PC-9 (cell line): Measurements from ENCODE around the gene FOXM1. TPM values are rescaled to one million over a fixed set of nuclear protein-coding genes. Genes with fewer than 3 reads are reported as not detected.

Experiments used
- BruUV-seq: library from RNA; stranded (reverse); fragments of 400-500 nt; replicated peaks from 2 replicates; lab custom pipeline; 2021; lab: Mats Ljungman, UMichigan
- CTCF ChIA-PET: fragments of 300-600 bp; sonication (Branson Sonifier 250); formaldehyde crosslinking; loops from one replicate; lab custom pipeline; 2022; ENCODE audit warnings: antibody characterized with exemption; lab: Charles Lee
- POLR2A ChIA-PET: fragments of 300-600 bp; sonication (Branson Sonifier 250); formaldehyde crosslinking; loops from one replicate; lab custom pipeline; 2022; ENCODE audit warnings: antibody characterized with exemption; ENCODE audit not compliant: unreplicated experiment; lab: Charles Lee
- DNase-seq, 2 experiments: peaks; one replicate each; pipeline versions ENCODE4 v3.0.0 to v3.0.0-alpha.2; 2015 to 2022; ENCODE audit warnings: mixed read lengths in 1 of 2
- H2AFZ ChIP-seq: fragments of 200-600 bp; sonication (generic); 2 replicates; pipeline ENCODE4 v1.8.1; 2017; ENCODE audit warnings: antibody characterized with exemption
- H3F3A ChIP-seq: fragments of 200-600 bp; sonication (generic); 2 replicates; pipeline ENCODE4 v1.8.1; 2017; ENCODE audit warnings: antibody characterized with exemption, mild to moderate bottlenecking, low read depth; ENCODE audit not compliant: insufficient read depth
- H3K27ac ChIP-seq: fragments of 200-600 bp; sonication (generic); 2 replicates; pipeline ENCODE4 v1.6.1; 2016; ENCODE audit warnings: mixed run types
- H3K27me3 ChIP-seq: fragments of 200-600 bp; sonication (generic); 2 replicates; pipeline ENCODE4 v1.6.1; 2016; ENCODE audit warnings: low read depth, mixed run types; ENCODE audit not compliant: insufficient read depth
- H3K36me3 ChIP-seq: fragments of 200-600 bp; sonication (generic); 2 replicates; pipeline ENCODE4 v1.6.1; 2016; ENCODE audit warnings: low read depth, mixed run types
- H3K4me1 ChIP-seq: fragments of 200-600 bp; sonication (generic); replicated peaks from 2 replicates; pipeline ENCODE4 v1.6.1; 2016; ENCODE audit warnings: mixed run types; ENCODE audit not compliant: insufficient read depth
- H3K4me2 ChIP-seq: fragments of 200-600 bp; sonication (generic); 2 replicates; pipeline ENCODE4 v1.6.1; 2017; ENCODE audit warnings: mixed run types
- H3K4me3 ChIP-seq: fragments of 200-600 bp; sonication (generic); 2 replicates; pipeline ENCODE4 v1.6.1; 2016; ENCODE audit warnings: mixed run types
- H3K79me2 ChIP-seq: fragments of 200-600 bp; sonication (generic); 2 replicates; pipeline ENCODE4 v1.6.1; 2017; ENCODE audit warnings: low read depth, mixed run types
- H3K9me2 ChIP-seq: fragments of 200-600 bp; sonication (generic); 2 replicates; pipeline ENCODE4 v1.8.1; 2017; ENCODE audit warnings: mild to moderate bottlenecking; ENCODE audit not compliant: insufficient read depth
- H3K9me3 ChIP-seq: fragments of 200-600 bp; sonication (generic); 2 replicates; pipeline ENCODE4 v1.8.1; 2016; ENCODE audit warnings: low read depth; ENCODE audit not compliant: insufficient read depth
- H4K20me1 ChIP-seq: fragments of 200-600 bp; sonication (generic); 2 replicates; pipeline ENCODE4 v1.8.1; 2017; ENCODE audit not compliant: insufficient read depth
- EZH2 ChIP-seq: fragments of 200-600 bp; sonication (generic); IDR thresholded peaks from 2 replicates; pipeline ENCODE4 v1.8.0; 2017; ENCODE audit warnings: antibody characterized with exemption, low read depth
- intact Hi-C: fragments of 100-400 bp; cut with micrococcal nuclease; formaldehyde crosslinking; loops from one replicate; pipeline ENCODE4 v1.10.0; 2022; ENCODE audit not compliant: unreplicated experiment
- total RNA-seq: library from RNA; stranded (reverse); gene quantifications from 2 replicates; pipeline ENCODE4 v1.2.3, GENCODE V29; 2021
- TF ChIP-seq, protein P1 (sequence below): fragments of 200-600 bp; sonication (generic); conservative IDR thresholded peaks from 2 replicates; pipeline ENCODE4 v1.6.1; 2017; ENCODE audit warnings: mixed run types, antibody characterized with exemption, mild to moderate bottlenecking, moderate library complexity

The FOXM1 gene
- total RNA-seq, 1 experiment from 2014 or later, result 225 TPM

DNA sequence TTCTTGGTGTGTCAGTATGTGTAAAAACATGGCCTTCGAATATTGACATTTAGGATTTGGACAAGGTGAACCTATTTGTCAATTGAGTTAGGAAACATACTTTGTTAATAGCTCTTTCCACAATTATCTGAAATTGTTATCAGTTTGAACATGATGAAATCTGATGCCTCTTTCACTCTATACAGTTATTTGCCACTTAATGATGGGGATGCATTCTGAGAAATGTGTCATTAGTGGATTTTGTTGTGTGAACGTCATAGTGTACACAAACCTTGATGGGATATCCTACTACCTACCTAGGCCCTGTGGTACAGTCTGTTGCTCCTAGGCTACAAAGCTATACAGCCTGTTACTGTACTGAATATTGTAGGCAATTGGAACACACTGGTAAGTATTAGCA is 18.5 kb upstream of the FOXM1 start:
- Histone ChIP-seq H3K4me1 (peaks cover 42% of the 10 kb centered on the region), H3K27ac (peak overlapping the region; percentile 73), H3F3A (peaks cover 24% of the 10 kb centered on the region), H3K9me3 (no peaks in the 10 kb centered on the region), H2AFZ (no peak overlapping the region), H3K9me2 (no peaks in the 10 kb centered on the region), H3K27me3 (no peaks in the 10 kb centered on the region), H3K79me2 (peaks cover 60% of the 10 kb centered on the region), H3K4me3 (no peak overlapping the region), H3K36me3 (no peaks in the 10 kb centered on the region), H4K20me1 (peaks cover 2% of the 10 kb centered on the region), H3K4me2 (peak overlapping the region; percentile 21)
- ChIA-PET CTCF (no interaction called here), POLR2A (no interaction called here)
- TF ChIP-seq, protein P1, sequence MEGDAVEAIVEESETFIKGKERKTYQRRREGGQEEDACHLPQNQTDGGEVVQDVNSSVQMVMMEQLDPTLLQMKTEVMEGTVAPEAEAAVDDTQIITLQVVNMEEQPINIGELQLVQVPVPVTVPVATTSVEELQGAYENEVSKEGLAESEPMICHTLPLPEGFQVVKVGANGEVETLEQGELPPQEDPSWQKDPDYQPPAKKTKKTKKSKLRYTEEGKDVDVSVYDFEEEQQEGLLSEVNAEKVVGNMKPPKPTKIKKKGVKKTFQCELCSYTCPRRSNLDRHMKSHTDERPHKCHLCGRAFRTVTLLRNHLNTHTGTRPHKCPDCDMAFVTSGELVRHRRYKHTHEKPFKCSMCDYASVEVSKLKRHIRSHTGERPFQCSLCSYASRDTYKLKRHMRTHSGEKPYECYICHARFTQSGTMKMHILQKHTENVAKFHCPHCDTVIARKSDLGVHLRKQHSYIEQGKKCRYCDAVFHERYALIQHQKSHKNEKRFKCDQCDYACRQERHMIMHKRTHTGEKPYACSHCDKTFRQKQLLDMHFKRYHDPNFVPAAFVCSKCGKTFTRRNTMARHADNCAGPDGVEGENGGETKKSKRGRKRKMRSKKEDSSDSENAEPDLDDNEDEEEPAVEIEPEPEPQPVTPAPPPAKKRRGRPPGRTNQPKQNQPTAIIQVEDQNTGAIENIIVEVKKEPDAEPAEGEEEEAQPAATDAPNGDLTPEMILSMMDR, result no peak
- no peak for TF ChIP-seq EZH2
- peak in 1 of 2 experiments; percentile 80 for DNase-seq
- BruUV-seq, result no TSS peak
- intact Hi-C loops, result no loop called here

DNA sequence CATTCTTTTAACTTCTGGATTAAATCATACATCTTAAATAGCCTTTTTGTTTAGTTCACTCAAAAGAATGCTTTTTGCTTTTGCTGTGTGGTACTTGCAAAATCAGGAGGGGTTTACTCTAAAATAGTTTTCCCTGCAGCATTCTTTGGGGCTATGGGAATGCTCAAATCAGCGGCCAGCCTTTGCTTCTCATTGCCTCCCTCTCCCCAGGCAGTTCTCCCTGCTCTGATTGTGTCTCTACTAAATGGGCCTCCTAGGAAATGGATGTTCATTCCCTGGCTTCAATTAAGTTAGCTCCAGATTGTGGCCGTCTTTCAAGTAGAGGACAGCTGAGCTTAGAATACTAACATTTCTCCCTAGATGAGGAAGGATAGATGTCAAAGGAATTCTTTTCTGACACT is 18.1 kb upstream of the FOXM1 start:
- POLR2A ChIA-PET, result no interaction called here
- H3K4me2 ChIP-seq, result peak overlapping the region; percentile 21
- no peaks in the 10 kb centered on the region; the same call in none of the 2 replicates for H4K20me1 ChIP-seq
- peaks cover 42% of the 10 kb centered on the region for H3K4me1 ChIP-seq
- DNase-seq, result no peak
- peaks cover 56% of the 10 kb centered on the region for H3K79me2 ChIP-seq
- H3F3A ChIP-seq, result peaks cover 24% of the 10 kb centered on the region
- no peak overlapping the region for H2AFZ ChIP-seq
- H3K9me2 ChIP-seq, result no peaks in the 10 kb centered on the region
- peak overlapping the region; percentile 73 for H3K27ac ChIP-seq
- H3K9me3 ChIP-seq, result no peaks in the 10 kb centered on the region
- no peak overlapping the region for H3K4me3 ChIP-seq
- no peaks in the 10 kb centered on the region for H3K36me3 ChIP-seq
- TF ChIP-seq, protein P1, result no peak
- no peak for TF ChIP-seq EZH2
- CTCF ChIA-PET, result no interaction called here
- H3K27me3 ChIP-seq, result no peaks in the 10 kb centered on the region
- intact Hi-C loops, result no loop called here
- no TSS peak for BruUV-seq

DNA sequence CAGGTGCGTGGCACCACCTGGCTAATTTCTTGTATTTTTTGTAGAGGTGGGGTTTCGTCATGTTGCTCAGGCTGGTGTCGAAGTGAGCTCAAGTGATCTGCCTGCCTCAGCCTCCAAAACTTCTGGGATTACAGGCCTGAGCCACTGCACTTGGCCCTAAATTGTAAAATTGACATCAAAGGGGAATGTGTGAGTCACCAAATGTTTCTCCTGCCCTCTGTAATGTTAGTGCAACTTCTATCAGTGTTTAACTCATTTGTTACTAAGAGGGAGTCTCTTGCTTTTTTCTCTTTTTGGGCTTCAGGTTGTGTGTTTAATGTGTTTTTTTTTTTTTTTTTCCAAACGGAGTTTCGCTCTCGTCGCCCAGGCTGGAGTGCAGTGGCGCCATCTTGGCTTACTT is 16.0 kb upstream of the FOXM1 start:
- no peaks in the 10 kb centered on the region for H3K27me3 ChIP-seq
- no peaks in the 10 kb centered on the region for H3K36me3 ChIP-seq
- H4K20me1 ChIP-seq, result no peaks in the 10 kb centered on the region; the same call in none of the 2 replicates
- peak overlapping the region; percentile 63 for H3K4me2 ChIP-seq
- TF ChIP-seq EZH2, result no peak
- TF ChIP-seq, protein P1, result no peak
- H3K9me2 ChIP-seq, result no peaks in the 10 kb centered on the region
- no peak overlapping the region for H3K4me3 ChIP-seq
- CTCF ChIA-PET, result no interaction called here
- no peaks in the 10 kb centered on the region for H3K9me3 ChIP-seq
- H3F3A ChIP-seq, result peaks cover 42% of the 10 kb centered on the region
- POLR2A ChIA-PET, result interaction anchor here (0.7 kb wide), 1 partner anchor 124 kb away, joined by 6 read pairs; no protein-coding TSS in a partner anchor
- no peak overlapping the region for H2AFZ ChIP-seq
- intact Hi-C loops, result no loop called here
- H3K27ac ChIP-seq, result peak overlapping the region; percentile 74
- H3K79me2 ChIP-seq, result peaks cover 49% of the 10 kb centered on the region
- no TSS peak for BruUV-seq
- peaks cover 42% of the 10 kb centered on the region for H3K4me1 ChIP-seq
- peak in 1 of 2 experiments; percentile 83 for DNase-seq
